Measurements from ENCODE around the gene ABCF2. TPM values are rescaled to one million over a fixed set of nuclear protein-coding genes. Genes with fewer than 3 reads are reported as not detected.
A peak's percentile ranks its signal among the peaks of the same experiment; 100 is the strongest.

The ABCF2 gene
- total RNA-seq, 2 experiments from 2014 or later = 41.1 to 41.2 TPM

DNA sequence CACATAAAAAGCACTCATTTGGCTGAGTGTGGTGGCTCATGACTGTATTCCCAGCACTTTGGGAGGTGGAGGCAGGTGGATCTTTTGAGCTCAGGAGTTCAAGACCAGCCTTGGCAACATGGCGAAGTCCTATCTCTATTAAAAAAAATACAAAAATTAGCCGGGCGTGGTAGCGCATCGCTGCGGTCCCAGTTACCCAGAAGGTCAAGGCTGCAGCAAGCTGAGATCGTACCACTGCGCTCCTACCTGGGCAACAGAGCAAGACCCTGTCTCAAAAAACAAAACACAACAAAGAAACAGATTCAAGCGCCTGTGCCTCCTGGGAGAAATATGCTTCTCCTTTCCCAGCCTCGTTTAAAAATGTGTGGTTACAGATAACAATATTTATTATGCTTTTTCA is 2.2 kb upstream of the ABCF2 start:
- peaks cover 60% of the 10 kb centered on the region for H3K4me1 Mint-ChIP-seq (ENCODE audit: low read depth)
- H3K4me3 Mint-ChIP-seq = no peak overlapping the region
- POLR2A ChIA-PET = no interaction called here

DNA sequence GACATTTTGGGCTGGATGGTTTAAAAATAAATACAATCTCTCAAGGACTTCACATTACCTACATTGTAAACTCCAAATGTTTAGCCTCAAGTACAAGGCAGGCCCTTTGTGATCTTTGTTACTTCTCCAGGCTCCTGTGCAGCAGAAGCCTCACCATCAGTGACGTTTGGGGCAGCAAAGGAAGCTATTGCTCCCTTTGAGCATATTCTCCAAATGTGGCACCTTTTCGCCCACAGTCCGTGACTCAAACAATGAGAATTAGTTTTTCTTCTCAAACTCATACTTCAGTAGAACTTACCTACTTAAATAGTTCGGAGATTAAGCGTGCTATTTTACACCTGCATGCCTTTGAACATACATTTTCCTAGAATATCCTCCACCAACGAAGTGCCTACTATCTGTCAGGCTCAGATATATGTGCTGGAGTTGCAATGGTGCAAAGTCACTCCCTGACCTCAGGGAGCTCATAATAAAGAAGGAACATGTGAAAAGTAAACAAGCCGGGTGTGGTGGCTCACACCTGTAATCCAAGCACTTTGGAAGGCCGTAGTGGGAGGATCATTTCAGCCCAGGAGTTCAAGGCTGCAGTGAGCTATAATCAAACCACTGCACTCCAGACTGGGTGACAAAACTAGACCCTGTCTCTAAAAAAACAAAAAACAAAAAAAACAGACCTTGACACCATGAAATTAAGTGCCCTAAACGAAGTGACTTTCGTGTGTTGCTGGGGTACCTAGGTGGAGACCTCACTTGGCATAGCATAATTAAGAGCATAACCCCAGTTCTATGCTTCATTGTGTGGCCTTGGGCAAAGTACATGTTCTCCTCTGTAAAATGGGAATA is 1.2 kb upstream of the ABCF2 start:
- H3K27me3 Mint-ChIP-seq = no peaks in the 10 kb centered on the region
- H3K36me3 Mint-ChIP-seq = peaks cover 29% of the 10 kb centered on the region
- H3K27ac Mint-ChIP-seq = peak overlapping the region; percentile 54
- CTCF ChIA-PET = interaction anchor here (1.0 to 7.4 kb wide), 3 partner anchors 15 to 104 kb away, joined by 4 to 62 read pairs (median 10); no protein-coding TSS in a partner anchor
- H3K4me3 Mint-ChIP-seq = peak overlapping the region; percentile 99
- H3K9me3 Mint-ChIP-seq = no peaks in the 10 kb centered on the region
- DNase-seq = no peak
- peaks cover 51% of the 10 kb centered on the region for H3K4me1 Mint-ChIP-seq (ENCODE audit: low read depth)
- intact Hi-C loops (cut with micrococcal nuclease) = loop anchor here (5.0 to 10.0 kb wide), 3 partner anchors 111 to 1393 kb away; partner anchors contain the start of genes RHEB and ZNF862
- POLR2A ChIA-PET = interaction anchor here (1.0 to 2.3 kb wide), 3 partner anchors 9 to 113 kb away, joined by 3 to 10 read pairs (median 4); partner anchors contain the start of gene NUB1

More for the DNA sequence above, 2.2 kb upstream of the ABCF2 start:
- Mint-ChIP-seq H3K9me3 (no peaks in the 10 kb centered on the region), H3K27ac (no peak overlapping the region), H3K27me3 (no peaks in the 10 kb centered on the region), H3K36me3 (peaks cover 27% of the 10 kb centered on the region)
- CTCF ChIA-PET = interaction anchor here (7.4 kb wide), 1 partner anchor 14 kb away, joined by 62 read pairs; no protein-coding TSS in a partner anchor
- DNase-seq = no peak
- intact Hi-C loops (cut with micrococcal nuclease) = loop anchor here (5.0 to 10.0 kb wide), 3 partner anchors 112 to 1394 kb away; partner anchors contain the start of genes RHEB and ZNF862

- peaks cover 31% of the 10 kb centered on the region for H3K36me3 Mint-ChIP-seq
- peak overlapping the region; percentile 99 for H3K4me3 Mint-ChIP-seq
- POLR2A ChIA-PET = interaction anchor here (0.7 to 2.3 kb wide), 3 partner anchors 10 to 138 kb away, joined by 3 to 10 read pairs (median 3); no protein-coding TSS in a partner anchor
- DNase-seq = no peak
- peaks cover 41% of the 10 kb centered on the region for H3K4me1 Mint-ChIP-seq (ENCODE audit: low read depth)
- H3K9me3 Mint-ChIP-seq = no peaks in the 10 kb centered on the region
- intact Hi-C loops (cut with micrococcal nuclease) = loop anchor here (2.0 to 10.0 kb wide), 5 partner anchors 18 to 1392 kb away; partner anchors contain the start of genes RHEB and ZNF862
- CTCF ChIA-PET = interaction anchor here (0.6 to 7.4 kb wide), 6 partner anchors 17 to 115 kb away, joined by 3 to 62 read pairs (median 5); partner anchors contain the start of genes GBX1 and NUB1
- H3K27ac Mint-ChIP-seq = peak overlapping the region; percentile 89
- H3K27me3 Mint-ChIP-seq = no peaks in the 10 kb centered on the region
These were observed 488 bp downstream of the ABCF2 start for GRCh38 chr7:151226560-151226874.

DNA sequence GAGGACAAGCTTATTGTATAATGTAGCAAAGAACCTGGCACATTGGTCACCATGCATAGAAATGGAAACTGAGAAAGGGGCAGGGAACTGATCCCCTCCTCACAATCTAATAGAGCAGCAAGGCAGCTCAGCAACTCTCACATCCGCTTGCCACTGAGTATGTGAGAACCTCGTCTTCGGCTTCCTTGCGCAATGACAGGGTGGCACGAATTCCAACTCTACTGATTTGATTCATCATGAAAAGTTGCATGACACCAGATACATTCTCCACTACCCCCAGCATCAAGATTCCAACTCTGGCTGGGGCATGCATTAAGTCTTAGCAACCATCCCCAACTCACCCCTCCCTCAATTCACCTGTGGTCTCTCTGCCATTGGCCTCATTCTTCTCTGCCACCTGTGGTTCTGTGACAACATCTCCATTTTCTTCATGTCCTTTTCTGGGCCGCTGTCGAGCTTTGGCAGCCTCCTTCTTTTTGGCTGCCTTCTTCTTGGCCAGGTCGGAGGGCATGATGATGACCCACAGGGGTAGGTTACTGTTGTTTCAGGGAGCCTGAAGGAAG is 976 bp downstream of the ABCF2 start:
- DNase-seq = no peak
- Mint-ChIP-seq H3K4me1 (ENCODE audit: low read depth) (peaks cover 36% of the 10 kb centered on the region), H3K27ac (no peak overlapping the region), H3K27me3 (no peaks in the 10 kb centered on the region), H3K9me3 (no peaks in the 10 kb centered on the region), H3K4me3 (peak overlapping the region; percentile 99), H3K36me3 (peaks cover 33% of the 10 kb centered on the region)
- ChIA-PET CTCF (interaction anchor here (1.1 to 7.4 kb wide), 6 partner anchors 17 to 102 kb away, joined by 3 to 62 read pairs (median 5); partner anchors contain the start of gene GBX1), POLR2A (interaction anchor here (0.7 to 2.3 kb wide), 2 partner anchors 11 to 138 kb away, joined by 3 to 10 read pairs; no protein-coding TSS in a partner anchor)
- intact Hi-C loops (cut with micrococcal nuclease) = loop anchor here (2.0 to 10.0 kb wide), 5 partner anchors 19 to 1391 kb away; partner anchors contain the start of genes RHEB and ZNF862

- ChIA-PET POLR2A (no interaction called here), CTCF (interaction anchor here (1.7 to 7.4 kb wide), 2 partner anchors 20 to 100 kb away, joined by 3 to 62 read pairs; no protein-coding TSS in a partner anchor)
- Mint-ChIP-seq H3K4me3 (no peak overlapping the region), H3K27ac (no peak overlapping the region), H3K4me1 (ENCODE audit: low read depth) (peaks cover 36% of the 10 kb centered on the region), H3K9me3 (no peaks in the 10 kb centered on the region), H3K36me3 (peaks cover 48% of the 10 kb centered on the region), H3K27me3 (no peaks in the 10 kb centered on the region)
- intact Hi-C loops (cut with micrococcal nuclease) = loop anchor here (10.0 kb wide), 1 partner anchor 1389 kb away; the partner anchor contains the start of gene ZNF862
- DNase-seq = no peak
These were observed 3.3 kb downstream of the ABCF2 start for GRCh38 chr7:151223728-151224127.

DNA sequence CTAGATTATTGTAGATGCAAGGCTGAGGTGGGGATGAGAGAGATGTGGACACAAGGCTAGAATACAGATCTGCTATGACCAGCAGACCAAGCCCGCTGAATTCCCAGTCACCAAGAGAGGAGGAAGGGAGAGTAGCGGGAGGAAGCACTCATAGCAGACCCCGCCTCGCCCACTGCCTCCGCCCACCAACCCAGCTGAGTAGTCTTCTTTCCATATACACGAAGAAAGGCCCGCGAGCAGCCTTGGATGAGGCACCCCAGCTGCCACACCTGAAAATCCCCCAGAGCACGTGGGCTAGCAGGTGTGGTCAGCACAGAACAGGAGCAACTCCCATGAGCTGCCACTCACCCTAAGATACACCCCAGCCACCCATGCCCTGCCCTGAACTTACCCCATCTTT is 8.8 kb downstream of the ABCF2 start:
- no peak overlapping the region for H3K27ac Mint-ChIP-seq
- DNase-seq = no peak
- H3K9me3 Mint-ChIP-seq = no peaks in the 10 kb centered on the region
- intact Hi-C loops (cut with micrococcal nuclease) = no loop called here
- peaks cover 62% of the 10 kb centered on the region for H3K36me3 Mint-ChIP-seq
- ChIA-PET CTCF (interaction anchor here (0.8 kb wide), 1 partner anchor 25 kb away, joined by 3 read pairs; no protein-coding TSS in a partner anchor), POLR2A (no interaction called here)
- no peaks in the 10 kb centered on the region for H3K4me1 Mint-ChIP-seq (ENCODE audit: low read depth)
- no peak overlapping the region for H3K4me3 Mint-ChIP-seq
- no peaks in the 10 kb centered on the region for H3K27me3 Mint-ChIP-seq

DNA sequence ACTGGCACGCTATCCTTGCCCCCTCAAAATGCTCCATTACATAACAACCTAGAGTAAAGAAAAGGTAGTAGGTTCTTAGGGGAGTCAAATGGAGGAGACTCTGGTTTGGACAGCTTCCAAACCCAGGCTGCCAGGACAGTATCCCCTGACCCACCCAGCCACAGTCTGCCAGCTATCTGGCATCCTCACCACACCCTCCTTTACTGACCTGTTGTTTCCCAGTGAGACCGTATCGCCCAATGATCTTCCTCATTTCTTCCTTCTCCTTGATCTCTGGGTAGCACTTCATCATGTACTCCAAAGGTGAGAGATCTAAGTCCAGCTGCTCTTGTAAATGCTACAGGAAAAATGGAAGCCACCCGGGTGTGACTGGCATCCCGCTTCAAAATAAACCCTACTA is 11.6 kb downstream of the ABCF2 start:
- Mint-ChIP-seq H3K9me3 (no peaks in the 10 kb centered on the region), H3K4me3 (no peak overlapping the region), H3K4me1 (ENCODE audit: low read depth) (no peaks in the 10 kb centered on the region), H3K36me3 (peaks cover 52% of the 10 kb centered on the region), H3K27ac (no peak overlapping the region), H3K27me3 (no peaks in the 10 kb centered on the region)
- POLR2A ChIA-PET = no interaction called here
- DNase-seq = no peak
- CTCF ChIA-PET = interaction anchor here (1.0 kb wide), 1 partner anchor 46 kb away, joined by 3 read pairs; no protein-coding TSS in a partner anchor
- intact Hi-C loops (cut with micrococcal nuclease) = no loop called here

DNA sequence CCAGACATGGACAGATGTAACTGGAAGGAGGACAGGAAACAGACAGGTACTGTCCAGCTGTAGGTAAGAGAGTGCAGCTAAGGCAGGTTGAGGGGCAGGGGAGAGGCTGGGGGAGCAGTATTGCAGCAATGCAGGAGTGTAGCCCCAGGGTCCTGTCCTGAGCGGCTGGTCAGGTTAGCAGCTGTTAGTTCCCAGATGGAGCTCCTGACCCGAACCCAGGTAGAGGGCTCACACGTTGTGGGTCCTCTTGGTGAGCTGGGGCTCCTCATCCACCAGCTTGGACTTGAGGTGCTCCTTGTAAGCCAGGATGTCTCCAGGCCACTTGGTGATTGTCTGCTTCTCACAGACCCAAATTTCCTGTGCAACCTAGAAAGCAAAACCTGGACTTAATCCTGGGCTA is 13.2 kb downstream of the ABCF2 start:
- H3K4me1 Mint-ChIP-seq (ENCODE audit: low read depth) = no peaks in the 10 kb centered on the region
- ChIA-PET CTCF (interaction anchor here (2.2 kb wide), 1 partner anchor 31 kb away, joined by 8 read pairs; no protein-coding TSS in a partner anchor), POLR2A (no interaction called here)
- no peaks in the 10 kb centered on the region for H3K9me3 Mint-ChIP-seq
- DNase-seq = no peak
- H3K27me3 Mint-ChIP-seq = no peaks in the 10 kb centered on the region
- intact Hi-C loops (cut with micrococcal nuclease) = no loop called here
- peaks cover 44% of the 10 kb centered on the region for H3K36me3 Mint-ChIP-seq
- no peak overlapping the region for H3K27ac Mint-ChIP-seq
- no peak overlapping the region for H3K4me3 Mint-ChIP-seq

DNA sequence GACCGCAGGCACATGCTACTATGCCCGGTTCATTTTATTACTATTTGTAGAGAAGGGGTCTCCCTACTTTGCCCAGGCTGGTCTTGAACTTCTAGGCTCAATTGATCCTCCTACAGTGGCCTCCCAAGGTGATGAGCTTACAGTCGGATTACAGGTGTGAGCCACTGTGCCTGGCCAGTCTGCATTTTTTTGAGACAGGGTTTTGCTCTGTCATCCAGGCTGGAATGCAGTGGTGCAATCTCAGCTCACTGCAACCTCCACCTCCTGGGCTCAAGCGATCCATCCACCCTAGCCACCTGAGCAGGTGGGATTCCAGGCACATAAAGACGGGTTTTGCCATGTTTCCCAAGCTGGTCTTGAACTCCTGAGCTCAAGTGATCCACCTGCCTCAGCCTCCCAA is 14.4 kb downstream of the ABCF2 start:
- DNase-seq = no peak
- Mint-ChIP-seq H3K4me3 (no peak overlapping the region), H3K9me3 (no peaks in the 10 kb centered on the region), H3K27ac (no peak overlapping the region), H3K4me1 (ENCODE audit: low read depth) (peaks cover 8% of the 10 kb centered on the region), H3K36me3 (peaks cover 32% of the 10 kb centered on the region), H3K27me3 (no peaks in the 10 kb centered on the region)
- ChIA-PET CTCF (interaction anchor here (2.2 kb wide), 1 partner anchor 32 kb away, joined by 8 read pairs; no protein-coding TSS in a partner anchor), POLR2A (no interaction called here)
- intact Hi-C loops (cut with micrococcal nuclease) = no loop called here

DNA sequence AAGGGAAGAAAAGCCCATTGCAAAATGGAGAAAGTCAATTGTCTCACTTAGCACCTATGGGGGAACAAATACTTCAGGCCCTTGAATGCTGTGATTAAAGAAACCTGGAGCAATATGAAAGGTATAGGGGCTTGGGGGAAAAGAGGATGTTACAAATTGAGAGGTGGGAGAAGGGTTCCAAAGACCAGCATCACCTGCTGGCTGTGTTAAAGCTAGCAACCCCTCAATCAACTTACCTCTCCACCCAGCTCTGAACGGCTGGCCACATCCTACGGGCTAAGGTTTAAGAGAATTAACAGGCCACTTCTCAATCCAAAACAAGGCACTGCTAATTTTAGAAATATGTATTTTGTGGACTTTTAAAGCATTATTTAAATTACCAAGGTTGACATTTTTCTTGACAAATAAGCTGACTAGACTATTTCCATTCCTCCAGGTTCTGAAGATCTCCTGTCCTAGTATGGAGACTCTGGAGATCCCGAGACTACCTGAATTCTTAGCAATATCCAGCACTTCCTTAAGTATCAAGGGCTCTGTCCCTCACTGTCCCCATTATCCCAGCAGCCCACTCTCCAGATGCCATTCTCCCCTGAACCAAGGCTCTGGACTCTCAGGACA is 15.7 kb downstream of the ABCF2 start:
- Mint-ChIP-seq H3K9me3 (no peaks in the 10 kb centered on the region), H3K4me3 (no peak overlapping the region), H3K27ac (no peak overlapping the region), H3K27me3 (no peaks in the 10 kb centered on the region), H3K36me3 (peaks cover 29% of the 10 kb centered on the region), H3K4me1 (ENCODE audit: low read depth) (peaks cover 20% of the 10 kb centered on the region)
- ChIA-PET CTCF (interaction anchor here (0.7 kb wide), 1 partner anchor 33 kb away, joined by 3 read pairs; no protein-coding TSS in a partner anchor), POLR2A (interaction anchor here (0.6 to 0.9 kb wide), 2 partner anchors 30 to 66 kb away, joined by 3 read pairs; no protein-coding TSS in a partner anchor)
- no peak for DNase-seq
- intact Hi-C loops (cut with micrococcal nuclease) = no loop called here

DNA sequence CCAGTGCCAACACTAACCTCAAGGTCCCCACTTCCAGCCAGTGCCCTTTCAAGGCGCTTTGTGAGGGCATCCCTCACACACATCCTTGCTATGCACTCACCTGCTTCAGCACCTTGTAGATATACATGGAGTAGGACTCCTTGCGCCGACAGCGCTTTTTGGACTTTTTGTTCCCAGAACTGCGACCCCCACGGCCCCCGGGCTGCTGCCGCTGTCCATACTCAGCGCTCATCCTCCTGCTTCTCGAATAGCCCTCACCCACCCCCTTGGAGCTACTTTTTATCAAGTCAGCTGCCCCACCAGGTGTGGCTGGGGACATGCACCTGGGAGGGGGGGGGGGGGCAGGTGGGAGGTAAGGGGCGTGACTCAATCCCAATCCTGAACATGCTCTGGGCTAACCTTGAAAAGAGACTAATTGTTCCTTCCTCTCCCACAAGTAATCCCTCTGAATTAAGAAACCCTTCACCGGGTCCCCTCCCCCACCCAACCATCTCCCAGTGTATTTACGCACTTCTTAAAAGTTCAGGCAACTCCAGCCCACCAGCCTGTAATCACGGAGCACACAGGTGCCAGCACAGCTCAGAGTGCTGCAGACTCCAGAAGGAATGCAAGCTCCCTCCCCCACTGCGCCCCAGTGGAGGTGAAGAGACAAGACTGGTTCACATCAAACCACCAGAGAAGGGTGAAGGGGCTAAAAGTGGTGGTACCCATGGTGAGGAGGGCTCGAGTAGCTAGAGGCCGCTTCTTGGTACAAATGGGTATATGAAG is 16.7 kb downstream of the ABCF2 start, which contains the start of gene H2BK1:
H2BK1 (minus strand) TSS at position 402 of the 768 bp plus-strand sequence; CDS start at position 232, 170 bp downstream.
- Mint-ChIP-seq H3K4me1 (ENCODE audit: low read depth) (peaks cover 26% of the 10 kb centered on the region), H3K9me3 (no peaks in the 10 kb centered on the region), H3K27ac (no peak within 1 kb of the TSS), H3K27me3 (no peaks in the 10 kb centered on the region), H3K4me3 (no peak within 1 kb of the TSS), H3K36me3 (peaks cover 21% of the 10 kb centered on the region)
- intact Hi-C loops (cut with micrococcal nuclease) = no loop called here
- POLR2A ChIA-PET = no interaction called here
- DNase-seq = no peak
- CTCF ChIA-PET = no interaction called here
